Prostate gland (tissue), 2 donors: ENCODE data around the gene OTOR. TPM values are rescaled to one million over a fixed set of nuclear protein-coding genes. Genes with fewer than 3 reads are reported as not detected.

Source experiments
- DNase-seq: peaks from one replicate; pipeline ENCODE4 v3.0.0-alpha.2; 2019; ENCODE audit warnings: low spot score
- H3K27ac ChIP-seq, 2 donors: fragments of 200-600 bp; sonication (generic); 2 replicates each; pipeline ENCODE4 v1.5.1; 2017 to 2019
- H3K27me3 ChIP-seq: fragments of 200-600 bp; sonication (generic); replicated peaks from 2 replicates; pipeline ENCODE4 v1.5.1; 2019; ENCODE audit not compliant: insufficient read depth
- H3K36me3 ChIP-seq, 2 donors: fragments of 200-600 bp; sonication (generic); 1 replicate in 1 of 2; 2 replicates in 1 of 2; pipeline versions ENCODE4 v1.5.1 to v1.8.1; 2017 to 2019
- H3K4me1 ChIP-seq: fragments of 200-600 bp; sonication (generic); replicated peaks from 2 replicates; pipeline ENCODE4 v1.5.1; 2019
- H3K4me3 ChIP-seq, 2 donors: fragments of 200-600 bp; sonication (generic); 2 replicates each; pipeline ENCODE4 v1.5.1; 2017 to 2019
- H3K9me3 ChIP-seq: fragments of 200-600 bp; sonication (generic); 2 replicates; pipeline ENCODE4 v1.5.1; 2017
- POLR2A ChIP-seq: fragments of 450-650 bp; IDR thresholded peaks from one replicate; pipeline ENCODE4 v1.6.1; 2016; ENCODE audit warnings: antibody characterized with exemption, mild to moderate bottlenecking
- POLR2AphosphoS5 ChIP-seq: sonication (generic); formaldehyde crosslinking; IDR thresholded peaks from one replicate; pipeline ENCODE4 v1.6.1; 2017; ENCODE audit warnings: antibody characterized with exemption
- WGBS: methylation state at CpG from one replicate; pipeline ENCODE4 v1.1.5; 2018; 5-methylcytosine and 5-hydroxymethylcytosine counted together
- intact Hi-C: fragments of 100-400 bp; cut with DNase I; formaldehyde crosslinking; loops from one replicate; pipeline ENCODE4 v1.14.2; 2022
- total RNA-seq, 2 donors: library from RNA; depleted of rRNA; stranded (reverse); fragments of >200 nt; gene quantifications; one replicate each; pipeline ENCODE4 v1.1.0, GENCODE V29; 2016
- TF ChIP-seq, protein P1 (sequence below), 4 experiments: fragments of 200-600 bp in 2 of 4; fragments of 450-650 bp in 2 of 4; sonication (generic) in 2 of 4; IDR thresholded peaks; 1 replicate in 3 of 4; 2 replicates in 1 of 4; pipeline ENCODE4 v1.5.1; 2016 to 2019; ENCODE audit warnings: antibody characterized with exemption in 4 of 4, mild to moderate bottlenecking in 2 of 4, moderate library complexity in 2 of 4

Gene OTOR, protein sequence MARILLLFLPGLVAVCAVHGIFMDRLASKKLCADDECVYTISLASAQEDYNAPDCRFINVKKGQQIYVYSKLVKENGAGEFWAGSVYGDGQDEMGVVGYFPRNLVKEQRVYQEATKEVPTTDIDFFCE
- not detected for total RNA-seq

DNA sequence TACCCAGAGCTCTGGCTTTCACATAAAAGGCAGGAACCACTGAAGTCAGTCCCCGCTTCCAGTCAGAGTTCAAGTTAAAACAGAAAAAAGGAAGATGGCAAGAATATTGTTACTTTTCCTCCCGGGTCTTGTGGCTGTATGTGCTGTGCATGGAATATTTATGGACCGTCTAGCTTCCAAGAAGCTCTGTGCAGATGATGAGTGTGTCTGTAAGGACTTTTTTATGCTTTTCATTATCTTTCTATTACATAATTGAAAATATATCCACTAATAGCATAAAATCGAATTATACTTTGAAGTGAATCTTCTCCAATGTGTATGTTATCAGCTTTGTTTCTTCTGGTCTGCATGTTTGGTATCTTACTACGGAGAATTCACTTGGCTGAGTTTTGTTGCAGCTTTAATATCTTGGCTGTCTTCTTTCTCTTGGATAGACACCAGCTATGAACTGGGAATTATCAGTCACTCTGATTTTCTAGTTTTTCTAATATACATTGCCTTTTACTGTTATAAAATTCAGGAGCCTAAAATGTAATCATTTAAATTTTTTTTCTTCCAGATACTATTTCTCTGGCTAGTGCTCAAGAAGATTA lies at the start of gene OTOR:
OTOR (plus strand) TSS at position 51 of the 593 bp plus-strand sequence; CDS start at position 95, 44 bp downstream.
- intact Hi-C loops, result no loop called here
- no peaks in the 10 kb centered on the region for H3K9me3 ChIP-seq
- H3K27ac ChIP-seq, result no peak within 1 kb of the TSS
- WGBS, result 81% methylated on average over 5 of the region's 5 CpGs
- no peaks in the 10 kb centered on the region for H3K36me3 ChIP-seq
- H3K4me3 ChIP-seq, result no peak within 1 kb of the TSS
- no peak for TF ChIP-seq POLR2AphosphoS5
- TF ChIP-seq, protein P1, sequence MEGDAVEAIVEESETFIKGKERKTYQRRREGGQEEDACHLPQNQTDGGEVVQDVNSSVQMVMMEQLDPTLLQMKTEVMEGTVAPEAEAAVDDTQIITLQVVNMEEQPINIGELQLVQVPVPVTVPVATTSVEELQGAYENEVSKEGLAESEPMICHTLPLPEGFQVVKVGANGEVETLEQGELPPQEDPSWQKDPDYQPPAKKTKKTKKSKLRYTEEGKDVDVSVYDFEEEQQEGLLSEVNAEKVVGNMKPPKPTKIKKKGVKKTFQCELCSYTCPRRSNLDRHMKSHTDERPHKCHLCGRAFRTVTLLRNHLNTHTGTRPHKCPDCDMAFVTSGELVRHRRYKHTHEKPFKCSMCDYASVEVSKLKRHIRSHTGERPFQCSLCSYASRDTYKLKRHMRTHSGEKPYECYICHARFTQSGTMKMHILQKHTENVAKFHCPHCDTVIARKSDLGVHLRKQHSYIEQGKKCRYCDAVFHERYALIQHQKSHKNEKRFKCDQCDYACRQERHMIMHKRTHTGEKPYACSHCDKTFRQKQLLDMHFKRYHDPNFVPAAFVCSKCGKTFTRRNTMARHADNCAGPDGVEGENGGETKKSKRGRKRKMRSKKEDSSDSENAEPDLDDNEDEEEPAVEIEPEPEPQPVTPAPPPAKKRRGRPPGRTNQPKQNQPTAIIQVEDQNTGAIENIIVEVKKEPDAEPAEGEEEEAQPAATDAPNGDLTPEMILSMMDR (IDR thresholded peaks at IDR 0.05), result no peak
- TF ChIP-seq POLR2A, result no peak
- DNase-seq, result no peak
- H3K4me1 ChIP-seq, result no peaks in the 10 kb centered on the region
- no peaks in the 10 kb centered on the region for H3K27me3 ChIP-seq

DNA sequence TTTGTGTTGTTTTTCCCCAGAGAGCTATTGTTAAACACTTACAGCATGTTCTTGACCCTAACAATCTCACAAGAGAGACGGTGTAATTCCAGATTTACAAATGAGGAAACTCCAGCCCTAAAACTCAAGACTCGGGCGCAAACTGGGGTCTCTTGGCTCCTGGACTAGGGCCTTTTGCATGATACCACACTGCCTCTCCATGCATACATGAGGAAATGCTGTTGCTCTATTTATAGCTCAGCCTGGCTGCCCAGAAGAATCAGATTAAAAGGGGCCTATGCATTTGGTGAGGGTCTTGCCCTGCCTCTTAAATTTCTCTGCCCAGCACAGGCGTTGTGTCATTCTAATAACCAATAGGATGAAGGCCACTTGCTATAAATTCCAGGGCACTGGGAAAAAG lies 48.9 kb upstream of the OTOR start:
- Histone ChIP-seq H3K27ac (no peak overlapping the region), H3K36me3 (no peaks in the 10 kb centered on the region), H3K4me1 (no peaks in the 10 kb centered on the region), H3K27me3 (no peaks in the 10 kb centered on the region), H3K4me3 (no peak overlapping the region), H3K9me3 (no peaks in the 10 kb centered on the region)
- no peak for DNase-seq
- WGBS, result 85% methylated on average over 4 of the region's 4 CpGs
- TF ChIP-seq, protein P1 (IDR thresholded peaks at IDR 0.05), result no peak
- TF ChIP-seq POLR2A (no peak), POLR2AphosphoS5 (no peak)
- intact Hi-C loops, result no loop called here

DNA sequence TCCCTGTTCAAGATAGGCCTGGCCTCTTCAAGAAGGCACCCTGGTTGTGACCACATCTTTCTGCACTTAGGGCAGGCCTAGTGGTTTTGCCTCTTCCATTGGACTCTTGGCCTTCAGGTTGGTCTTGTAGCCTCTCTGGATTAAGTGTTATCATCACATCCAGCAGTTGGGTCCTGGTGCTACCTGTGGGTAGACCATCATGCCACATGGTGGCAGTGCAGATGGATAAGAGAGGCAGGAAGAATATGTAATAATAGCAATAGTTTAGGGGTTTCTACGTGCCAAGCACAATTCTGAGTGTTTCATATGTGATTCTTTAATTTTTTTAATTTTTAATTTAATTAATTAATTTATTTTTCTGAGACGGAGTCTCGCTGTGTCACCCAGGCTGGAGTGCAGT lies 46.9 kb upstream of the OTOR start:
- H3K36me3 ChIP-seq, result no peaks in the 10 kb centered on the region
- WGBS, result 92% methylated on average over 3 of the region's 3 CpGs
- DNase-seq, result no peak
- no peak overlapping the region for H3K27ac ChIP-seq
- no peaks in the 10 kb centered on the region for H3K4me1 ChIP-seq
- TF ChIP-seq, protein P1 (IDR thresholded peaks at IDR 0.05), result peak in 1 of 4 experiments; percentile 23
- no peak for TF ChIP-seq POLR2AphosphoS5
- H3K27me3 ChIP-seq, result no peaks in the 10 kb centered on the region
- H3K4me3 ChIP-seq, result no peak overlapping the region
- H3K9me3 ChIP-seq, result no peaks in the 10 kb centered on the region
- intact Hi-C loops, result no loop called here

DNA sequence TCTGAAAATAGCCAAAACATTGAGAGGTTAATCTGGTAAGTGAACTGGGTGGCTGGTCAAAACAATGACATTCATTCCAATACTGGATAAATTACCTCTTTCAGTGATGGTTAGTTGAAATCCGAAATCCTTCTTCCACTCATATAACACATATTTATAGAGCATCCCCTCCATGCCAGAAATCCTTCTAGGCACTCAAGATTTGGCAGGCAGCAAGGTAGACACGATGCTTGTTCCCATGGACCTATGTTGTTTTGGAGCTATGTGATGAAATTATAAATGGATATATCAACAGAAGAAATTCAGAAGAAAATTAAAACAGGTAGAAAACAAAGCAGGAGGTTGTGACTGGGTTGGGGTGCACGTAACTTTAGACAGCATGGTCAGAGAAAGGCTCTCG lies 44.6 kb upstream of the OTOR start:
- no peak overlapping the region for H3K4me3 ChIP-seq
- WGBS, result 79% methylated on average over 4 of the region's 4 CpGs
- no peaks in the 10 kb centered on the region for H3K4me1 ChIP-seq
- H3K36me3 ChIP-seq, result no peaks in the 10 kb centered on the region
- no peaks in the 10 kb centered on the region for H3K9me3 ChIP-seq
- no peak overlapping the region for H3K27ac ChIP-seq
- H3K27me3 ChIP-seq, result no peaks in the 10 kb centered on the region
- no peak for TF ChIP-seq POLR2AphosphoS5
- intact Hi-C loops, result no loop called here
- DNase-seq, result no peak

DNA sequence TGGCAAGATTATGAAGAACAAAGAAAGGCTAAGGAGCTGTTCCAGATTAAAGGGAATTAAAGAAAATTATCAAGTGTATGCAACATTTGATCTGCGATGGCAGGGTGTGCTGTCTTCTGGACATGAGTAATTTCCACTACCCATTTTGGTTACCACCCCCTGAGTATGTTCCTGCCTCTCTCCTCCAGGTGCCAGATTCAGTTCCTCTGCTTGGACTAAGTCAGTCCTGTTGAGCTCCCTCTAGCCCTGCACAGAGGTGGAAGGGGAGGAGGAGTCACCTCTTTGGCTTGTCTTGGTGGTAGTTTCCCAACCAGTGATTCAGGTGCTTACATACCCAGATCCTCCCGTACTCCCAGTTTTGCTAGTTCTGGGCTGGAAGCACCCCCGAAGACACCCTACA lies 40.5 kb upstream of the OTOR start:
- no peak for TF ChIP-seq POLR2A
- no peak for TF ChIP-seq POLR2AphosphoS5
- TF ChIP-seq, protein P1 (IDR thresholded peaks at IDR 0.05), result no peak
- H3K36me3 ChIP-seq, result no peaks in the 10 kb centered on the region
- intact Hi-C loops, result no loop called here

More for the DNA sequence above, 40.5 kb upstream of the OTOR start:
- H3K27ac ChIP-seq, result no peak overlapping the region
- no peaks in the 10 kb centered on the region for H3K9me3 ChIP-seq
- 45% methylated on average over 3 of the region's 3 CpGs for WGBS
- DNase-seq, result no peak
- H3K27me3 ChIP-seq, result no peaks in the 10 kb centered on the region
- H3K4me3 ChIP-seq, result no peak overlapping the region
- no peaks in the 10 kb centered on the region for H3K4me1 ChIP-seq
